ENCODE results near the gene OPTN.

Gene OPTN

DNA sequence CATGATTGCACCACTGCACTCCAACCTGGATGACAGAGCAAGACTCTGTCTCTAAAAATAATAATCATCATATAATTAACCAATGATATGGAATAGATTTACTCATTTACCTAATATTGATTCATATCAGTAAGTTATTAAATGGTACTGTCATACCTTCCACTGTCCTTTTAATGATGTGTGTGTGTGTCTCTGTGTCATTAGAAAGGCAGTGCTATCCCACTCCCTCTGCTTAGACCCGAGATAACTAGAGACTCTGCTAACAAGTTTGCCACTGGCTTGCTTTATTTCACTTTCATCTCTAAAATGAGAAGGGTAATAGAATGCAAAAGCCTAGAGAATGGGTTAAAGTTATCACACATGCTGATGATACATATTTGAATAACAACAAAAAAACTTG, 82.5 kb downstream of the OPTN start:
- no peak for TF ChIP-seq ZFX (IDR thresholded peaks at IDR 0.05; ENCODE audit: borderline replicate concordance)
- TF ChIP-seq, protein P1, sequence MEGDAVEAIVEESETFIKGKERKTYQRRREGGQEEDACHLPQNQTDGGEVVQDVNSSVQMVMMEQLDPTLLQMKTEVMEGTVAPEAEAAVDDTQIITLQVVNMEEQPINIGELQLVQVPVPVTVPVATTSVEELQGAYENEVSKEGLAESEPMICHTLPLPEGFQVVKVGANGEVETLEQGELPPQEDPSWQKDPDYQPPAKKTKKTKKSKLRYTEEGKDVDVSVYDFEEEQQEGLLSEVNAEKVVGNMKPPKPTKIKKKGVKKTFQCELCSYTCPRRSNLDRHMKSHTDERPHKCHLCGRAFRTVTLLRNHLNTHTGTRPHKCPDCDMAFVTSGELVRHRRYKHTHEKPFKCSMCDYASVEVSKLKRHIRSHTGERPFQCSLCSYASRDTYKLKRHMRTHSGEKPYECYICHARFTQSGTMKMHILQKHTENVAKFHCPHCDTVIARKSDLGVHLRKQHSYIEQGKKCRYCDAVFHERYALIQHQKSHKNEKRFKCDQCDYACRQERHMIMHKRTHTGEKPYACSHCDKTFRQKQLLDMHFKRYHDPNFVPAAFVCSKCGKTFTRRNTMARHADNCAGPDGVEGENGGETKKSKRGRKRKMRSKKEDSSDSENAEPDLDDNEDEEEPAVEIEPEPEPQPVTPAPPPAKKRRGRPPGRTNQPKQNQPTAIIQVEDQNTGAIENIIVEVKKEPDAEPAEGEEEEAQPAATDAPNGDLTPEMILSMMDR (IDR thresholded peaks at IDR 0.05): no peak
- H3K27ac ChIP-seq: no peak overlapping the region

DNA sequence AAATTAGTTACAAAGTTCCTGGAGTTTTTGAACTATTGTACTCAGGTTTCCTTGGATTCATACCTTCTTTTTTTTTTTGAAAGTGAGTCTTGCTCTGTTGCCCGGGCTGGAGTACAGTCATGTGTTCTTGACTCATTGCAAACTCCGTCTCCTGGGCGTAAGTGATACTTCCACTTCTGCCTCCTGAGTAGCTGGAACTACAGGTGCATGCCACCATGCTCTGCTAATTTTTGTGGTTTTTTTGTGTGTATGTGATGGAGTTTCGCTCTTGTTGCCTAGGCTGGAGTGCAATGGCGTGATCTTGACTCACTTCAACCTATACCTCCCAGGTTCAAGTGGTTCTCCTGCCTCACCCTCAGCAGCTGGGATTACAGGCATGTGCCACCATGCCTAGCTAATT, 83.7 kb downstream of the OPTN start:
- H3K27ac ChIP-seq: no peak overlapping the region
- TF ChIP-seq ZFX (IDR thresholded peaks at IDR 0.05; ENCODE audit: borderline replicate concordance): no peak
- TF ChIP-seq, protein P1 (IDR thresholded peaks at IDR 0.05): no peak

GRCh38 chr10:13184276-13184675, 84.3 kb downstream of the OPTN start:
- no peak overlapping the region for H3K27ac ChIP-seq
- TF ChIP-seq, protein P1 (IDR thresholded peaks at IDR 0.05): no peak
- no peak for TF ChIP-seq ZFX (IDR thresholded peaks at IDR 0.05; ENCODE audit: borderline replicate concordance)

DNA sequence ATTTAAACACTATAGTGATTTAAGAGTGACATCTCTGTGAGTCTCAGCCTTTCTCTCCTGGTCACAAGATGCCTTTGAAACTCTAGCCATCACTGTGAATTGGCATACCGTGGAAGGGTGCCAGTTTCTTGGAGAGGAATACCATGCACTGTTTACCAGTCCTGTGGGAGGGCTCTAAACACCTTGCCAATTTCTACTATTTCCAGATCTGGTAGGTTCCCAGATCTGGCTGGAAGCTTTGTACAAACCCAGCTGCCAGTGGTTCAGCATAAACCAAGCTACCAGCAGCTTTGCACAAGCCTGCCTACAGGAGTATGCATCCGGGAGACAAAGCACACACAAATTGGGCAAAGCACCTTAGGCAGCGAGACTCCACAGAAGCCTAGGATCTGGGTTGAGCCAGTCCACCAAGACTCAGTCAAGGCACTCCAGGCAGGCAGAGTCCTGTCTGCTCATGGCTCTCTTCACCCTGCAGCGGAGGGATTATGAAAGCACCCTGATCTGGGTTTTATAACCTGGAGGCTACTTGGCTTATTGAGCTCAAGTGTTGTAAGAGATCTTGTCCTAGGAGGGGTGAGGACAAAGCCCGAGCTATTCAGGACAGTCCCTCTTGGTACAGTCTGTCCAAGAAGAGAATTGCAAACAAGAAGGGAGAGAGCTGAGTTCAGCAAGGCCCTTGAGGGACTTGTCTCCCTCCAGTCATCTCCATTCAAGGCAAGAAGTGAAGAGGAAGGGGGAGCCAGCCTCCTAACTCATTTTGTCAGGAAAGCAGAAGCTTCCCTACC, 85.0 kb downstream of the OPTN start:
- no peak for TF ChIP-seq ZFX (IDR thresholded peaks at IDR 0.05; ENCODE audit: borderline replicate concordance)
- TF ChIP-seq, protein P1 (IDR thresholded peaks at IDR 0.05): no peak
- H3K27ac ChIP-seq: no peak overlapping the region

GRCh38 chr10:13187135-13187534, 87.2 kb downstream of the OPTN start:
- H3K27ac ChIP-seq: no peak overlapping the region
- TF ChIP-seq, protein P1 (IDR thresholded peaks at IDR 0.05): no peak
- TF ChIP-seq ZFX (IDR thresholded peaks at IDR 0.05; ENCODE audit: borderline replicate concordance): no peak

Measured in 22Rv1 (cell line).